HG03460 (cell line): ENCODE measurements around the gene IFNA6.
A peak's percentile ranks its signal among the peaks of the same experiment; 100 is the strongest.

Experiments
- ATAC-seq: cut with Tn5 transposase; IDR thresholded peaks from one replicate; pipeline ENCODE4 v1.9.1; 2021; ENCODE audit not compliant: unreplicated experiment

IFNA6 gene

DNA sequence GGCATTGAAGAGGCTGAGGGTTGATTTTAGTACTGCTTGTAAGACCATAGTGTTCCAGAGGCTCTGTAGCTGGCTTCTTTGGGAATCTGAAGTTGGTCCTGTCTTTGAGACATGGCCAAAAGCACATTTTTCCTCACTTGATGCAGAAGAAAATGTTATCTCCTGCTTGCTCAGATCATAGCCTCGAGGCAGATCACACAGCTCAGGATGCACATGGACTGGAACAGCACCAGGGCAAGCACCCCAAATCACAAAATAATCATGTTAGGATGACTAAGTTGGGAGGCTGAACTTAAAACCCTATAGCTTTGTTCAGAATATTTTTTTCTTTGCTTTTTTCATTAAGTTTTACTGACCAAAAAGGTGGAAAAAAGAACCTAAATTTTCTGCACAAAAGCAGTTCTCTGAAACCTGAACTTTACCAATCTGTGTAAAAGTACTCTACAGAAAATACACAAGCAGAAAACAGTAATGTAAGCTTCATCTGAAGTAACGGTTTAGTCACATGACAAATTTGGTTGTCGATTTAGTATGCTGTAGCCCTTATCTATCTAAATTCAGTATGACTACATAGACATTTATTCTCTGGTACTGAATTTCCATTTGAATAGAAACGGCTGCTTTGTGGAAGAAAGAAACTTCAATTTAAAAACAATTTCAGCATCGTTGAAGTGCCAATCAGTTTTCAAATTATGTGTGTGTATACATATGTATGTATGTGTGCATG lies 18.8 kb downstream of the IFNA6 start:
- ATAC-seq = no peak

DNA sequence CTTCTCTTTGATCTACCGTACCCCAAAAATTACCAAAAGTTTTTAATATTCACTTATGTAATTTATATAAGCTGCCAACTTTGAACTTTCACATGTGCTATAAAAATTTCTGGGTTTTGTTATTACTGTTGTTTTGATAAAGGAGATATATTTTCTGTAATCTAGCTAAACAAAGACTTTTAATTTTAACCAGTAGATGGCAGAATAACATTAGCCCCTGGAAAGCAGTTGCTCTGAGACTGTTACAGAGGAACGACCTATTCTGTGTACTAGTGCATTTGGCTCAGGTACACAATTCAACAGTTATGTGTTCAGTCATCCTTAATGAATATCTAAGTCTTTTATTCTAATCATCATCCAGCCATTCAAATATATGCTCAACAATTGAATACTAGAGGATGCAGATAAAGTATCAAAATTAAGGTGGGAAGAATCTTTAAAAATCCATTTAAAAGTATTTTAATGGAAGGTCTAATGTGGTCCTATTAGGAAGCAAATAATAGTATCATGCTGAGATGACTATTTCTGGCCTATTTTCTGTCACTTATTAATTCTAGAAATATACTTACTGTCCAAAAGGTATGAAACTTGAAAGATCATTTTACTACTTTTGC lies 24.1 kb downstream of the IFNA6 start:
- ATAC-seq = peak; percentile 80

DNA sequence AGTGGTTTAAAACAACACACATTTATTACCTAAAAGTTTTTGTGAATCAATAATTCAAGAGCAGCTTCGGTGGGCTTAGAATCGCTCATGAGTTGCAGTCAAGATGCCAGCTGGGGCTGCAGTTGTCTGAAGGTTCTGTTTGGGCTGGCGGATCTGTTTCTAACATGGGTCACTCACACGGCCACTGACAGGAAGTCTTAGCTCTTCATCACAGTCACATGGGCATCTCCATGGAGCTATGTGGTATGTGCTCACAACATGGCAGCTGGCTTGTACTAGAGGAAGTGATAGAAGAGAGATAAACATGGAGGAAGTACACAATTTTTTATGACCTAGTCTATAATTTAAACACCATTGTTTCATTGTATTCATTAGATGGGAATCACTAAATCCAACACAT lies 26.6 kb downstream of the IFNA6 start:
- no peak for ATAC-seq

DNA sequence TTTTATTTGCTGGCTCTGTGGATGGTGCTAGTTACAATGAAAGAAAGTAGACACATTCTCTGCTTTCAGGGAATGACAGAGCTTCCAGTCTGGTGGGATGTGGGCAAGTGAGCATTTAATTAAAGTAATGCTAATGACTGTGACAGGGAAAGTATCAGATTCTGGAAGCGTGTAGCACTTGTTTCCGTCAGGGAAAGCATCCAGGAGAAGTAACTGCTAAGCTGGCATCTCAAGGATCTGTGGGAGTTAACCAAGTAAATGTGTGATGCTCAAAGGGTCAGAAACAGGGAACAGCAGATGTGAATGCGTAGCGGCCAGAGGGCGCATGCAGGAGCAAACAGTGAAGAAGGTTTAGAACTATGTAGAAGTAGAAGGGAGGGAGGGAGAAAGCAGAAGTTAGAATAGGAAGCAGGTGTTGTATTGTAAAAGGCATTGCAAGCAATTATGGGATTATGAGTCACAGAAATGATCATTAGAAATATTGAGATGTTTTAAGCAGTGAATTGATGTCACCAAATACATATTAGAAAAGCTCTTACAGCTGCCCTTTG lies 27.7 kb downstream of the IFNA6 start:
- no peak for ATAC-seq

DNA sequence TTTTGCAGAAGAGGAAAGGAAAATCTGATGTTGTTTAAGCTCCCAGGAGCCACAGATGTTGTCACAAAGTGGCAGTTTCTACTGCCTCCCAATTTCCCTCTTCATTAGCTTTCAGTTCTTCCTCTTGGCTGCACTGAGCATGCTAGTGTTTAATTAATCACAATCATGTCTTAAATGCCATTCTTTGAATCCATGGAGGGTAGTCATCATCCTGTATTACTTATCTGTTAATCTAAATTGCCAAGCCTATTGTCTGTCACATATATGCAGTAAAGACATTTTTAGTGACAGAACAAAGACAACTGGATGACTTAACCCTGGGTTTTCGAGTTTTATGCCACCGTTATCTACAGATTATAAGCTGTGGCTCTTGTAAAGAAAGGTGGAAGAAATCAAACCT lies 30.2 kb downstream of the IFNA6 start:
- no peak for ATAC-seq

DNA sequence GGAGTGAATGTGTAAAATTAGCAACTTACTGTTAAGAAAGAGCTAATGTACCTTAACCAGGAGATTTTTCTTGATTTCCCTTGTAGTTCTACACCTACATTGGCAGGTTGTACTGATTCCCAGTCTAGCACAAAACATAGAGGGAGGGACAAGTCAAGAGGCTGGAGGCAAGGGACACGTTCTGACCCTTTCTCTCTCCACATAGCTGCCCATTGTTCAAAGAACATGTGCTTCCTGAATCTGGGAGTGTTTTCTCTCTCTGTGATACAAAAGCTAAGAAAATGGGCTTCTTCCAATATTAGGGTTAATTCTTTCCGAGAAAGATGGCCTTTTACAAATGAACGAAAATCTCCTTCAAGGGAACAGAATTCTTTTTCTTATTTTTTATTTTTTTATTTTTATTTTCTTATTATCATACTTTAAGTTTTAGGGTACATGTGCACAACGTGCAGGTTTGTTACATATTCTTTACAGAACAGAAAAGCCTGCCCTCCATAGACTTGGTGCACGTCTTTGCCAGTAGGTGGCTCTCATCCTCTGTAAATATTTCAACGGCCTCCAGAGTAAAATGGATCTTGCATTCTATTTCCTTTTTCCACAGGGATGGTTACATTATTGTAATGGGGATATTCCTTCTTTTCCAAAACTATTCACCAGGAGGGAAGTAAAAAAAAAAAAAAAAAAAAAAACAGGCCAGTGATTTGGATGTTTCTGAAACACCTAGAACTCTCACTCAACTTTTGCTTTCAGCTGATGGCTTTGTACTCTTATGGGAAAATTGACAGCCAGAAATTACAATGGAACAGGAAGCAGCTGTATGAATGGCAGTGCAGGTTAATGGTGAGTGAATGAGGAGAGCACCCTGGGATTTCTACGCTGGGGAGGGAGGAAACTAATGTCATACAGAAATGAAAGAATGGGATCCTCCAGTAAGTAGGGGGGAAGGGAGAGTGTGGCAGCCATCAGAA lies 32.4 kb downstream of the IFNA6 start:
- peak; percentile 70 for ATAC-seq

DNA sequence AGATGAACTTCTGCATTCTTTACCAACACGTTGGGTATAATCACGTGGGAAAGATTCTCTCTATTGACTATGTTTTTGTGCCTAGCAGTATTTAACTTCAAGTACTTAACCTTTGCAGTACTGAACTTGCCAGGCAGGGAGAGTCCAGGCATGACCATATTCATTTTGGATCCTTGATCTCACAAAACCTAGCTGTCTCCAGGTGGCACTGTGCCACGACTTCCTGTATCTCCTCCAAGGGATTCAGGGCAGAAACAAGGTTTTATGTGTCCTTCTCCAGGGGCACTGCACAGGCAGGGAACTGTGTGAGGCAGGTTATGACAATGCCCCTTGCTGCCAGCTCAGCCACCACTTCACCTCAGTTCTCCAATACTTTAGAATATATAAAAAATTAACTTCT lies 33.8 kb downstream of the IFNA6 start:
- no peak for ATAC-seq

DNA sequence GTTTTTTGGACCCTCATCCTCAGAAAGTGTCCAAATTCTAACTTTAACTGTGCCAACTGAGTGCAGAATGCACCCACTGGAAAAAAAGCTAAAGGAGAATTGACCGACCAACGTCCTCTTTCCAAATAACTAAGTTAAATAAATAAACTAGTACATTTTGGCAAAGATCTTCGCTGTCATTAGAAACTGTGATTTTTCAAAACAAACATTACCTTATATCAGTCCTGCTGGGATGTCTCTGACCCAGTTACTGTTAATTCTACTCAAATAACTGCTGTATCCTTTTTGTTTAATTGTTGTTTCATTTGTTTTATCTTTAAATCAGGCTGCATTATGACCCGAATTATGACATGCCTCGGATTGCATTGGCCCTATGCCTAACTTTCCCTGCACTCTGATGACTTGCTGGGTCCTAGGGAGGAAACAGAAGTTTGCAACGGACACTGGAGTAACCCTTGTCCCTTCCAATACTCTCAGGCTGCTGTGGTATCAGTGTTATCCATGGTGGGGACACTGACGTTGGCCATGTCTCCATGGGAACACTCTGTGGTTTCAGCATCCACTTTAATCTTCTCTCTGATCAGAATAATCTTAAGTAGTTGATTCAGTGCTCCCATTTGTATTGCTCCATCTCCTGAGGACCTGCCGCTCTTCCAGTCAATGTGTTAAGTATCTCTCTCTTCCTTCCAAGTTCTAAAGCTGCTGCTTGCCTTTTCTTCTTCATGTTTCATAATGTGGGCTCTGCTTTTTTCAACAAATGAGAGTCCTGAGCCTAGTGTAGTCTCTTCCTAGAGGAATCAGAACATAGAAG lies 34.5 kb downstream of the IFNA6 start:
- no peak for ATAC-seq

DNA sequence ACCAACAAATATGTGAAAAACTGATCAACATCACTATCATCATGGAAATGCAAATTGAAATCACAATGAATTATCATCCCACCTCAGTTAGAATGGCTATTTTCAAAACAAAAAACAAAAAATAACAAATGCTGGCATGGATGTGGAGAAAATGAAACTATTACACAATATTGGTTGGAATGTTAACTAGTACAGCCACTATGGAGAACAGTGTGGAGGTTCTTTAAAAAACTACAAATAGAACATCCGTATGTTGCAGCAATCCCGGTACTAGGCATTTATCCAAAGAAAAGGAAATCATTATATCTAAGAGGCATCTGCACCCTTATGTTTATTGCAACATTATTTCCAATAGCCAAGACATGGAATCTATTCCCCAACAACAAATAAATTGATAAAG lies 36.5 kb downstream of the IFNA6 start:
- ATAC-seq = no peak

DNA sequence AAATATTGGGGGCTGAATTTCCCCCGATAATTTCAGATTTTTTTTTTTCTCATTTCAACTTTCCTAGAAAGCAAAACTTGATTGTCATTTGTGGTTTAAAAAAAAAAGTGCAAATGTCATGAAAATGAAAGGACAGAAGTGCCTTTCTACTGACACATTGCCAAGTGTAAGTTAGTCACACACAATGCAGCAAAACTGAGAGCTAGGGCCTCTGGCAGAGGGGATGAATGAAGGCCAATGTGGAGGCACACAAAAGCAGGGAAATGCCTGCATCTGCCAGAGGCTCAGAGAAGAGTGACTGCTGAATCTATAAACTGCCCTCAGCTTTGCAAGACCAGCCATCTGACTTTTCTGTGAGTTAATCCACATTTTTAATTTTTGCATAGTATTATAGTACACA lies 38.8 kb downstream of the IFNA6 start:
- ATAC-seq = no peak

DNA sequence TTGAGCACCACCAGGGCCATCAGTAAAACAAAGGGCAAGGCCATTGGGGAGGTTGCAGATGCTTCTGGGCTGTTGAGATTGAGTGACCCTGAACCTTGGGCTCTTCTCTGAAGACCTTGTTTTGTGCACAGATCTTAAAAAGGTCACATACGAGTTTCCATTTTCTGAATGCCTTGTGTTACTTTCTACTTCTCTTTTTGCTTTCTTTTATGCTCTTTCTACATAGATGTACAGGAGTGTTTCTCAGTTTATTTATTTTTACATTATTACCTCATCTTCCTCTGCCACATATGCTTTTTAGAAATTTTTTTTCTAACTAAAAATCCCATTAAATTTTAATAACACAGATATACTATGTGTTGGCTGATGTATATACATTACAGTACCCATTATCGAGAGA lies 45.5 kb downstream of the IFNA6 start, which contains the start of gene IFNA5:
IFNA5 (minus strand) TSS at position 101 of the 400 bp plus-strand sequence; CDS start at position 44, 57 bp downstream.
- no peak for ATAC-seq
